C4-2B (cell line): ENCODE results near the gene S100Z.

Experiments
- H3K27ac ChIP-seq: fragments of 450-650 bp; 2 replicates; pipeline ENCODE4 v1.5.1; 2017
- ZFX ChIP-seq: fragments of 450-650 bp; IDR thresholded peaks from 2 replicates; pipeline ENCODE4 v1.6.1; 2017
- TF ChIP-seq, protein P1 (sequence below): fragments of 450-650 bp; conservative IDR thresholded peaks from 2 replicates; pipeline ENCODE4 v1.5.1; 2017; ENCODE audit warnings: mild to moderate bottlenecking

S100Z gene

DNA sequence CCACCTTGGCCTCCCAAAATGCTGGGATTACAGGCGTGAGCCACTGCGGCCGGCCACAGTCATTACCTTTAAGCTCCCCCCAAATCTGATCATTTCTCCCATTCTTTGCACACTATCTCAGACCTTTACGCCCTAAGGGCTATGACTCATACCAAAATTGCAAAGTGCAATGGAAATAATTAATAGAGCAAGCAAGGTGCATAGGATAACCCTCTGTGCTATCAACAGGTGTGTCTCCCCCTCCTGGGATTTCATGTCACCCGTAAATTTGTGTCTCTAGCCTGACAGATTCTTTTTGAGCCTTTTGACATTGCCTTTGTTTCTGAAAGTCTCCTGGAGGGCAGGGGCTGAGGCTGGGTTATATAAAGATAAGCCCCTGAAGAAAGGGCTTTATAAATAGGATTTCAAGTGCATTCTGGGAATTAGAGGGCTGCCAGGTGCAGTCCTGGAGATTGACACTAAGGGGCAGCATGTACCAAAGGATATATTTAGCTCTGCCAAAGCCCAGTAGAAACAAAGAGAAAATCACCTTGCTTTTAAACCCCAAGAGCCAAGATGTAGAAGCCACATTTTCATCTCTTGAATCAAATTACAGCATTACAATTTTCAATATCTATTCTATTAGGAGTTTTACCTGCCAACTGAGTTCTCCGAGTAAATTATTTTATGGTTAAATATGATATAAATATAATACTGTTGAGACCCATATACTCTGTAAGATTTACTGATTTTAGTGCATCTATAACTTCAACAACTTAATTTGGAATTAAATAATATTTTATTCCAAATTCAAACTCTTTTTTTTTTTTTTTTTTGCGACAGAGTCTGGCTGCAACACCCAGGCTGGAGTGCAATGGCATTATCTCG lies 18.2 kb downstream of the S100Z start:
- TF ChIP-seq, protein P1, sequence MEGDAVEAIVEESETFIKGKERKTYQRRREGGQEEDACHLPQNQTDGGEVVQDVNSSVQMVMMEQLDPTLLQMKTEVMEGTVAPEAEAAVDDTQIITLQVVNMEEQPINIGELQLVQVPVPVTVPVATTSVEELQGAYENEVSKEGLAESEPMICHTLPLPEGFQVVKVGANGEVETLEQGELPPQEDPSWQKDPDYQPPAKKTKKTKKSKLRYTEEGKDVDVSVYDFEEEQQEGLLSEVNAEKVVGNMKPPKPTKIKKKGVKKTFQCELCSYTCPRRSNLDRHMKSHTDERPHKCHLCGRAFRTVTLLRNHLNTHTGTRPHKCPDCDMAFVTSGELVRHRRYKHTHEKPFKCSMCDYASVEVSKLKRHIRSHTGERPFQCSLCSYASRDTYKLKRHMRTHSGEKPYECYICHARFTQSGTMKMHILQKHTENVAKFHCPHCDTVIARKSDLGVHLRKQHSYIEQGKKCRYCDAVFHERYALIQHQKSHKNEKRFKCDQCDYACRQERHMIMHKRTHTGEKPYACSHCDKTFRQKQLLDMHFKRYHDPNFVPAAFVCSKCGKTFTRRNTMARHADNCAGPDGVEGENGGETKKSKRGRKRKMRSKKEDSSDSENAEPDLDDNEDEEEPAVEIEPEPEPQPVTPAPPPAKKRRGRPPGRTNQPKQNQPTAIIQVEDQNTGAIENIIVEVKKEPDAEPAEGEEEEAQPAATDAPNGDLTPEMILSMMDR: peak; percentile 91
- TF ChIP-seq ZFX: no peak
- no peak overlapping the region for H3K27ac ChIP-seq

DNA sequence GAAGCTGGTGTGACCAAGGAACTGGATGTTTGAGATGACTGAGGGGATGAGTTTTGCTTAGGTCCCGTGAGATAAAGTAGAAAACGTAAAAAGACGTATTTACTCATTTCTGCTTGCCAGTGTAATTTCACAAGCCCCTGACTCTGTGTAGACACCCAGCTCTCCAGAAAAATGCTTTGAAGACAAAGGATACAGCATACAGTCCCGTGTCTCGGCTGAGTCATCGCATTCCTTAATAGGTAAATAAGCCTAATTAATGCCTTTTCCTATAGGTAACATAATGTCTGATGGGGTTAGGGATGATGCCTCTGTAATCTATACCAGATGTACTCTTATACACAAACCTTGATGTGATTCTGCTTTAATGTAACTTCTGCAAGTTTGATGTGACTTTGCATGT lies 20.2 kb downstream of the S100Z start:
- H3K27ac ChIP-seq: no peak overlapping the region
- no peak for TF ChIP-seq ZFX

DNA sequence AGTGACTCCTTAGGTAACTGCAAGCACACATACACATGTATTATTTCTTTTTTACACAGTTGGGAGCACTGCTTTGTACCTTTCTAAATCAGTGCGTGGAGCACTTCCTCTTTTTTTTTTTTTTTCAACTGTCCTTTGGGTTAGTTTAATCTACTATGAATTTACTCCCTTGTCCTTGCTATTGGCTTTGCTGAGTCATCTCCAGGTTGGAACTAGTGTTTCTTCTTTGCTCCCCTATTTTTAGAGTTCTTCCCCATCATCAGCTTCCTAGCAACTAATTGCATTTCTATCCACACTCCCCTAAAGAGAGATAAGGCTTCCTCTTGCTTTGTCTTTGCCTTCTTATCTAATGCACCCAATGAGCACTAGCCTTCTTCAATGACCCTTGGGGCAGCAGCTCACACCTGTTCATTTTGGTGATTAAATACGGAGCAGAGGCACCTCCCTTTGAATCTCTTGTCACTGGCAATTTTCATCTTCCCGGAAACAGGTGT lies 24.3 kb downstream of the S100Z start:
- H3K27ac ChIP-seq: no peak overlapping the region
- TF ChIP-seq, protein P1: no peak

DNA sequence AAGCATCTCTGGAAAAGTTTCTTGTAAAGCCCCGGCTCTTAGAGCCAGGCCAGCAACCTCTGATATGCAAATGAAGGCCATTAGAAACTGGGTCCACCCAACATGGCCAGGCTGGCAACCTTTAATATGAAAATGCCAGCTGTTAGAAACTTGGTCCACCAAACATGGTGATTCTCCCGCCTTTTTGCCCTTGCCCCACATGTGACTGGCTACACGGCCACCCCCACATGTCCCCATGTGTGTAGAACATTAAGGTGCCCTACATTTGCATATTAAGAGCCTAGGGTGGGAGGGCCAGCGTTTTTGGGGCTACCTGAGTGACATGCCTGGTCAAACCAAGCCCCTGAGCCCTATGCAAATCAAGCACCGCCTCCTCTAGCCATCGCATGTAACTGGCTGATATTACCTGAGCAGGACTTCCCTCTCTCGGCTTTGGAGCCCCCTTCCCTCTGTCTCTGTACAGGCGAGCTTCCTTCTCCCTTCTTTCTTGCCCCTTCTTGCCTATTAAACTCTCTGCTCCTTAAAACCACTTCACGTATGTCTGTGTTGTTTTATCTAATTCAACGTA lies 39.0 kb downstream of the S100Z start:
- TF ChIP-seq, protein P1: no peak
- TF ChIP-seq ZFX: no peak
- no peak overlapping the region for H3K27ac ChIP-seq

DNA sequence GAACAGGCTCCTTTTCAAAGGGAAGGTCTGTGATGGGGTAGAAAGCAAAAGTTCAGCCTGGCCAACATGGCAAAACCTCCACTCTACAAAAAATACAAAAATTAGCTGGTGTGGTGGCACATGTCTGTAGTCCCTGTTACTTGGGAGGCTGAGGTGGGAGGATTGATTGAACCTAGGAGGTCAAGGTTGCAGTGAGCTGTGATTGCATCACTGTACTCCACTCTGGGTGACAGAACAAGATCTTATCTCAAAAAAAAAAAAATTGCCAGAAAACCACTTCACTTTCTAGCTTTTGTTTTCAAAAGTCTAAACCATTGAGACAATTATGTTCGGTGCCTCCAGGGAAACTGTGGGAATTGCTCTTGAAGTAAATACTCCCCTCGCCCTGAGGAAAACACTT lies 43.5 kb downstream of the S100Z start:
- no peak overlapping the region for H3K27ac ChIP-seq
- TF ChIP-seq ZFX: no peak
- TF ChIP-seq, protein P1: no peak

DNA sequence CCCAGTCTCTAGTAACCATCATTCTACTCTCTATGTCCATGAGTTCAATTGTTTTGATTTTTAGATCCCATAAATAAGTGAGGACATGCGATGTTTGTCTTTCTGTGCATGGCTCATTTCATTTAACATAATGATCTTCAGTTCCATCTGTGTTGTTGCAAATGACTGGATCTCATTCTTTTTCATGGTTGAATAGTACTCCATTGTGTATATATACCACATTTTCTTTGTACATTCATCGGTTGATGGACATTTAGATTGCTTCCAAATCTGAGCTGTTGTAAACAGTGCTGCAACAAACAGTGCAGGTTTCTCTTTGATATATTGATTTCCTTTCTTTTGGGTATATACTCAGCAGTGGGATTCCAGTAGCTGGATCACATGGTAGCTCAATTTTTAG lies 46.4 kb downstream of the S100Z start:
- H3K27ac ChIP-seq: no peak overlapping the region
- TF ChIP-seq, protein P1: no peak

DNA sequence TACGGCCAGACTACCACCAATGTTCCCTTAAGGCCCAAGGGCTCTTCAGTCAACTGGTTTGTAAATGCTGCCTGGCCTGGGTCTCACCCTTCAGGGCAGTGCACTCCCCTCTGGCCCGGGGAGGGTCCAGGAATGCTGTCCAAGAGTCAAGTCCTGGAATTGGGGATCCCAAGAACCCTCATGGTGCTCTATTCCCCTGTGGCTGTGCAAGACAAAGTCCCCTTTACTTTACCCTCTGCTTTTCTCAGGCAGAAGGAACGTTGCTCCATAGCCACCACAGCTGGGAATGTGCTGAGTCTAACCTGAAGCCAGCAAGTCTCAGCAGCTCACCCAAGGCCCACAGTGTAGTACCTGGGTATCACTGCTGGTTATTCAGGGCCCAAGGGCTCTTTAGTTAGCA lies 51.7 kb downstream of the S100Z start:
- H3K27ac ChIP-seq: no peak overlapping the region
- TF ChIP-seq ZFX: no peak
- TF ChIP-seq, protein P1: no peak
